Measurements from ENCODE around the gene RPS16. TPM values are rescaled to one million over a fixed set of nuclear protein-coding genes. Genes with fewer than 3 reads are reported as not detected.
"Not testable (repeated sequence)": the region's sequence is repeated elsewhere in the genome, so short reads cannot be mapped to it uniquely, and the experiment has no call there.

RPS16 gene
- total RNA-seq, 1 donor from 2014 or later: 3,724 TPM

- H3K4me1 ChIP-seq: no peaks in the 10 kb centered on the region
- no peaks in the 10 kb centered on the region for H3K27me3 ChIP-seq
- intact Hi-C loops (cut with DNase I): no loop called here
- H3K4me3 ChIP-seq: no peak overlapping the region
- no peak overlapping the region for H3K27ac ChIP-seq
- DNase-seq (ENCODE audit: extremely low spot score in 2 of 2): no peak
- H3K9me3 ChIP-seq: no peaks in the 10 kb centered on the region
- TF ChIP-seq POLR2AphosphoS5 (IDR thresholded peaks at IDR 0.05; ENCODE audit: insufficient read depth in 1 of 2, low read depth in 1 of 2) (no peak), POLR2A (IDR thresholded peaks at IDR 0.05) (no peak)
- TF ChIP-seq, protein P1, sequence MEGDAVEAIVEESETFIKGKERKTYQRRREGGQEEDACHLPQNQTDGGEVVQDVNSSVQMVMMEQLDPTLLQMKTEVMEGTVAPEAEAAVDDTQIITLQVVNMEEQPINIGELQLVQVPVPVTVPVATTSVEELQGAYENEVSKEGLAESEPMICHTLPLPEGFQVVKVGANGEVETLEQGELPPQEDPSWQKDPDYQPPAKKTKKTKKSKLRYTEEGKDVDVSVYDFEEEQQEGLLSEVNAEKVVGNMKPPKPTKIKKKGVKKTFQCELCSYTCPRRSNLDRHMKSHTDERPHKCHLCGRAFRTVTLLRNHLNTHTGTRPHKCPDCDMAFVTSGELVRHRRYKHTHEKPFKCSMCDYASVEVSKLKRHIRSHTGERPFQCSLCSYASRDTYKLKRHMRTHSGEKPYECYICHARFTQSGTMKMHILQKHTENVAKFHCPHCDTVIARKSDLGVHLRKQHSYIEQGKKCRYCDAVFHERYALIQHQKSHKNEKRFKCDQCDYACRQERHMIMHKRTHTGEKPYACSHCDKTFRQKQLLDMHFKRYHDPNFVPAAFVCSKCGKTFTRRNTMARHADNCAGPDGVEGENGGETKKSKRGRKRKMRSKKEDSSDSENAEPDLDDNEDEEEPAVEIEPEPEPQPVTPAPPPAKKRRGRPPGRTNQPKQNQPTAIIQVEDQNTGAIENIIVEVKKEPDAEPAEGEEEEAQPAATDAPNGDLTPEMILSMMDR (IDR thresholded peaks at IDR 0.05): no peak
- H3K36me3 ChIP-seq: peaks cover 4 to 98% of the 10 kb centered on the region in 2 donors
Measured at GRCh38 chr19:39469567-39469966, 33.8 kb upstream of the RPS16 start.

- intact Hi-C loops (cut with DNase I): no loop called here
- no peak for TF ChIP-seq POLR2A (IDR thresholded peaks at IDR 0.05)
- TF ChIP-seq, protein P1 (IDR thresholded peaks at IDR 0.05): no peak
- no peak for TF ChIP-seq POLR2AphosphoS5 (IDR thresholded peaks at IDR 0.05; ENCODE audit: insufficient read depth in 1 of 2, low read depth in 1 of 2)
- H3K4me1 ChIP-seq: no peaks in the 10 kb centered on the region
- no peak overlapping the region for H3K4me3 ChIP-seq
- H3K27ac ChIP-seq: no peak overlapping the region
- peaks cover 4 to 98% of the 10 kb centered on the region in 2 donors for H3K36me3 ChIP-seq
- no peaks in the 10 kb centered on the region for H3K9me3 ChIP-seq
- no peak for DNase-seq (ENCODE audit: extremely low spot score in 2 of 2)
- H3K27me3 ChIP-seq: no peaks in the 10 kb centered on the region
Measured at GRCh38 chr19:39469036-39469435, 33.3 kb upstream of the RPS16 start.

GRCh38 chr19:39467941-39468340 is 32.2 kb upstream of the RPS16 start:
- DNase-seq (ENCODE audit: extremely low spot score in 2 of 2): no peak
- H3K9me3 ChIP-seq: no peaks in the 10 kb centered on the region
- no peak overlapping the region for H3K4me3 ChIP-seq
- peaks cover 4 to 91% of the 10 kb centered on the region in 2 donors for H3K36me3 ChIP-seq
- intact Hi-C loops (cut with DNase I): no loop called here
- no peaks in the 10 kb centered on the region for H3K27me3 ChIP-seq
- TF ChIP-seq, protein P1 (IDR thresholded peaks at IDR 0.05): no peak
- TF ChIP-seq POLR2AphosphoS5 (IDR thresholded peaks at IDR 0.05; ENCODE audit: insufficient read depth in 1 of 2, low read depth in 1 of 2) (no peak), POLR2A (IDR thresholded peaks at IDR 0.05) (no peak)
- H3K27ac ChIP-seq: no peak overlapping the region
- no peaks in the 10 kb centered on the region for H3K4me1 ChIP-seq

DNA sequence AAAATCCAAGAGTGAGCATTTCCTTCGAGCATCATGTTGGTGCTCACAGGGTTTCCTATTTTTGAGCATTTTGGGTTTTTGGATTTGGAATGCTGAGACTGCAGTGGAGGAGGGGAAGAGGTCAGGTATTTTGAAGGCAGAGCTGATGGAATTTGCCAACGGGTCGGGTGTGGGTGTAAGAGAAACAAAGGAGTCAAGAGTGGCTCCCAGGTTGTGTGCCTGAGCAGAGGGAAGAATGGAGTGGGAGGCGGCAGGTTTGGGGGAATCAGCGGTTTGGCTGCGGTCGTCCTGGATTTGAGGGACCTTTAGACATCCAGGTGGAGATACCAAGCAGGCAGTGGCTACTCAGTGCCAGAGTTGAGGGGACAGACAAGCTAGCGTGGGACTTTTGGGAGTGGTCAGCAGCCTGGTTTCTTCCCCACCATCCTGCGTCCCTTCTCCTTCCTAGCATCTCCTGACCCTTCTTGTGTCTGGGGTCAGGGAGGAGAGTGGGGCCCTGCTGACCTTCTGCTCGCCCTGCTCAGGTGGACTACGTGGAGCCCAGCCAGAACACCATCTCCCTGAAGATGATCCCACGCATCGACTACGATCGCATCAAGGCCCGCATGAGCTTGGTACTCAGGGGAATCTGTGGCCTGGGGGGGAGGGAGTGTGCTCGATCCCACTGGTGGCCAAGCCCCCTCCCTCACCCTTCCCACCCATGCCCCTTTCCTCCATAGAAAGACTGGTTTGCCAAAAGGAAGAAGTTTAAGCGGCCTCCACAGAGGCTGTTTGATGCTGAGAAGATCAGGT is 30.4 kb upstream of the RPS16 start:
- Histone ChIP-seq H3K4me3 (no peak overlapping the region), H3K27ac (no peak overlapping the region), H3K27me3 (no peaks in the 10 kb centered on the region), H3K4me1 (no peaks in the 10 kb centered on the region), H3K36me3 (peaks cover 0 to 76% of the 10 kb centered on the region in 2 donors), H3K9me3 (no peaks in the 10 kb centered on the region)
- TF ChIP-seq POLR2A (IDR thresholded peaks at IDR 0.05): no peak
- TF ChIP-seq POLR2AphosphoS5 (IDR thresholded peaks at IDR 0.05; ENCODE audit: insufficient read depth in 1 of 2, low read depth in 1 of 2): no peak
- TF ChIP-seq, protein P1 (IDR thresholded peaks at IDR 0.05): no peak
- intact Hi-C loops (cut with DNase I): no loop called here
- DNase-seq (ENCODE audit: extremely low spot score in 2 of 2): no peak

DNA sequence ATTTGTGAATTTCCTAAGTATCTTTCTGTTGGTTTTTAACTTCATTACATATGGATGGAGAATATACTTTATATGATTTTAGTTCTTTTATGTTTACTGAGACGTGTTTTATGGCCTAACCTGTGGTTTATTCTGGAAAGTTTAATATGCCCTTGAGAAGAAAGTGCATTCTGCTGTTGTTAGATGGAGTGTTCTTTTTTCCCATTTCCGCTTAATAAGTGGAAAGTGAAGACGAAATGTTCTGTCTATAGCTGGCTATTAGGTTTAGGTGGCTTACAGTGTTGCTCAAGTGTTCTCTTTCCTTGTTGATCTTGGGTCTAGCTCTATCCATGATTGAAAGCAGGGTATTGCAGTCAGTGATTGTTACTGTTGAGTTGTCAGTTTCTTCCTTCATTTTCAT is 27.7 kb upstream of the RPS16 start:
- H3K9me3 ChIP-seq: no peaks in the 10 kb centered on the region
- peaks cover 0 to 76% of the 10 kb centered on the region in 2 donors for H3K36me3 ChIP-seq
- H3K27me3 ChIP-seq: no peaks in the 10 kb centered on the region
- TF ChIP-seq POLR2A (IDR thresholded peaks at IDR 0.05) (no peak), POLR2AphosphoS5 (IDR thresholded peaks at IDR 0.05; ENCODE audit: insufficient read depth in 1 of 2, low read depth in 1 of 2) (no peak)
- TF ChIP-seq, protein P1 (IDR thresholded peaks at IDR 0.05): no peak
- no peak overlapping the region for H3K4me3 ChIP-seq
- no peak overlapping the region for H3K27ac ChIP-seq
- intact Hi-C loops (cut with DNase I): no loop called here
- H3K4me1 ChIP-seq: no peaks in the 10 kb centered on the region
- no peak for DNase-seq (ENCODE audit: extremely low spot score in 2 of 2)

DNA sequence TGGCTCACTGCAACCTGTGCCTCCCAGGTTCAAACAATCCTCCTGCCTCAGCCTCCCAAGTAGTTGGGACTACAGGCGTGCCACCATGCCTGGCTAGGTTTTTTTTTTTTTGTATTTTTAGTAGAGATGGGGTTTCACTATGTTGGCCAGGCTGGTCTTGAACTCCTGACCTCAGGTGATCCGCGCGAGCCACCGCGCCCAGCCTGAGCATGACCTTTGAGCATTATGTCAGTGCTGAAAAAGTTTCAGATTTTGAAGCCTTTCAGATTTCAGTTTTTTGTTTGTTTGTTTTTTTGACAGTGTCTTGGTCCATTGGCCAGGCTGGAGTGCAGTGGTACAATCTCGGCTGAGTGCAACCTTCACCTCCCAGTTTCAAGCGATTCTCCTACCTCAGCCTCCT is 15.5 kb upstream of the RPS16 start:
- intact Hi-C loops (cut with DNase I): not testable (repeated sequence)
- H3K36me3 ChIP-seq: peaks cover 0 to 21% of the 10 kb centered on the region in 2 donors

More for the DNA sequence above, 15.5 kb upstream of the RPS16 start:
- peaks cover 43% of the 10 kb centered on the region for H3K4me1 ChIP-seq
- H3K27me3 ChIP-seq; DNase-seq (ENCODE audit: extremely low spot score in 2 of 2); H3K4me3 ChIP-seq; H3K27ac ChIP-seq; H3K9me3 ChIP-seq: not testable (repeated sequence)

Measured in vagina (tissue), 2 donors.